Mucosa of rectum (tissue), 2 donors: ENCODE data around the gene SERPINA10.
"Not testable (repeated sequence)": the region's sequence is repeated elsewhere in the genome, so short reads cannot be mapped to it uniquely, and the experiment has no call there.

ENCODE experiments used
- H3K27ac ChIP-seq, 2 donors: one replicate each; pipeline ENCODE4 v1.7.0; 2013; ENCODE audit warnings: inconsistent platforms in 2 of 2, low read depth in 2 of 2, low read length in 2 of 2
- H3K27me3 ChIP-seq, 2 donors: one replicate each; pipeline ENCODE4 v1.7.0; 2013; ENCODE audit warnings: low read length in 2 of 2; ENCODE audit not compliant: control insufficient read depth in 2 of 2, insufficient read depth in 2 of 2
- H3K36me3 ChIP-seq, 2 donors: one replicate each; pipeline ENCODE4 v1.7.0; 2013; ENCODE audit warnings: low read length in 2 of 2; ENCODE audit not compliant: control insufficient read depth in 2 of 2, insufficient read depth in 2 of 2
- H3K4me1 ChIP-seq, 2 donors: one replicate each; pipeline ENCODE4 v1.7.0; 2013; ENCODE audit warnings: low read length in 2 of 2, mild to moderate bottlenecking in 1 of 2; ENCODE audit not compliant: control insufficient read depth in 2 of 2, insufficient read depth in 2 of 2
- H3K4me3 ChIP-seq, 2 donors: one replicate each; pipeline ENCODE4 v1.7.0; 2013; ENCODE audit warnings: low read length in 2 of 2
- H3K9ac ChIP-seq, 2 donors: one replicate each; pipeline ENCODE4 v1.7.0; 2013; ENCODE audit warnings: low read length in 2 of 2, low read depth in 1 of 2, mild to moderate bottlenecking in 1 of 2
- H3K9me3 ChIP-seq, 2 donors: one replicate each; pipeline ENCODE4 v1.7.0; 2013; ENCODE audit warnings: low read length in 2 of 2; ENCODE audit not compliant: control insufficient read depth in 2 of 2
- donor health status: healthy.
- donor health status: Normal muscosa, but diverticular disease.

SERPINA10 gene

GRCh38 chr14:94285158-94285557 lies 7.9 kb downstream of the SERPINA10 start:
- H3K4me3 ChIP-seq = no peak overlapping the region
- H3K27me3 ChIP-seq = no peaks in the 10 kb centered on the region
- H3K36me3 ChIP-seq = no peaks in the 10 kb centered on the region
- H3K9ac ChIP-seq = no peak overlapping the region
- H3K4me1 ChIP-seq = no peaks in the 10 kb centered on the region
- no peak overlapping the region for H3K27ac ChIP-seq
- no peaks in the 10 kb centered on the region for H3K9me3 ChIP-seq

DNA sequence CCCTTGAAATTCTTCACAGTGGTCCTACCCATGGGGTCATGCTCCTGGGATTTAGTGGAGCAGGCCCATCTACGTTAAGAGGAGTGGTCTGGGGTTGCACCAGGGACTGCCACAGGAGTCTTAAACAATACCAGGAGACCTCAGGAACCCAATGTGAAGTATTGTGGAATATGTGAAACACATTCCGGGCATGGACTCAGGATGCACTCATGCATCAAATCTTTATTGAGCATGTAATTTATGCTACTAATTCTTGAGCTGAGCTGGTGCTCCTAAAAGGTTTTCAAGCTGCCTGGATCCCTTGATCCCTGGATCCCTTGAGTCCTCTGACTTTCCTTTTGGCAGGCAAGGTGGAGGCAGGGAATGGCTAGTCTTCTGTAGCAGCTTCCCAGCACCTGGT lies 8.8 kb downstream of the SERPINA10 start:
- H3K27ac ChIP-seq = no peak overlapping the region
- no peak overlapping the region for H3K9ac ChIP-seq
- no peaks in the 10 kb centered on the region for H3K36me3 ChIP-seq
- no peaks in the 10 kb centered on the region for H3K27me3 ChIP-seq
- no peaks in the 10 kb centered on the region for H3K4me1 ChIP-seq
- H3K4me3 ChIP-seq = no peak overlapping the region
- no peaks in the 10 kb centered on the region for H3K9me3 ChIP-seq

GRCh38 chr14:94282991-94283723 lies 9.9 kb downstream of the SERPINA10 start:
- no peak overlapping the region for H3K27ac ChIP-seq
- no peaks in the 10 kb centered on the region for H3K9me3 ChIP-seq
- no peaks in the 10 kb centered on the region for H3K36me3 ChIP-seq
- H3K9ac ChIP-seq = no peak overlapping the region
- H3K4me1 ChIP-seq = no peaks in the 10 kb centered on the region
- H3K4me3 ChIP-seq = no peak overlapping the region
- H3K27me3 ChIP-seq = no peaks in the 10 kb centered on the region

DNA sequence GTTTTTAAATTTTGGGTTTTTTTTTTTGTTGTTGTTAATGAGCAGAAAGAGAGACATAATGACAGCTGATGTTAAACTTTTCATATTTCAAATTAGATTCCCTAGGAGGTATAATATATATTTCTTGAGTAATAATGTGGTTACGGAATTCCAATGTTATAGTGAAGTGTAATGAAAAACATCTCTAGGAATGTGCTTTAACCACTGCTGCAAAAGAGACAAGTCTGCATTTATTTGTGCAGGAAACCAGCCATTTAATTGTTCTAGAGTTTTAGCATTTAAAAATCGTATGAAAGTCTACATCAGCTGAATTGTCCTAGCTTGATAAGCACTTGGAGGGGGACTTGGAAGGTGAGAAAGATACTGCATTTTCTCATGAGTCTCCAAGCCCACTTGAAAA lies 14.3 kb downstream of the SERPINA10 start:
- Histone ChIP-seq H3K9me3 (no peaks in the 10 kb centered on the region), H3K4me3 (no peak overlapping the region), H3K27ac (no peak overlapping the region), H3K9ac (no peak overlapping the region), H3K36me3 (no peaks in the 10 kb centered on the region), H3K27me3 (no peaks in the 10 kb centered on the region), H3K4me1 (no peaks in the 10 kb centered on the region)

DNA sequence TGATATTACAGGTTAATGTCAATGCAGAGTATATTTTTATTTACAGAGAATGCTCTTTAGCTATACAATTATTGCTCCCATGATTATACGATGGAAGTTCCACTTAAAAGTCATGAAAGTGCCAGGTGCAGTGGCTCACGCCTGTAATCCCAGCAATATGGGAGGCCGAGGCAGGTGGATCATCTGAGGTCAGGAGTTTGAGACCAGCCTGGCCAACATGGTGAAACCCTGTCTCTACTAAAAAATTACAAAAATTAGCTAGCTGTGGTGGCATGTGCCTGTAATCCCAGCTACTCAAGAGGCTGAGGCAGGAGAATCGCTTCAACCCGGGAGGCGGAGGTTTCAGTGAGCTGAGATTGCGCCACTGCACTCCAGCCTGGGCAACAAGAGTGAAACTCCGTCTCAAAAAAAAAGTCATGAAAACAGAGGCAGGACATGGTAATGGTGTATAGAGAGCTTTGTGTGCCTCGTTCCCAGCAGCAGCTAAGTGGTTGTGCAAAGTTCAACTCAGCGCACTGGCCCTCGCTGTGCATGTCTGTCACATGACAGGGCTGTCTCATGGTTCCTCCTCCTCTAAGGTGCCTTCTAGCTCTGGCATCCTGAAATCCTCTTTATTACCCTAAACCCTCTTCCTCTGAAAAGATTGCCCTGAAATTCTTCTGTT lies 16.0 kb downstream of the SERPINA10 start:
- not testable (repeated sequence) for H3K4me1 ChIP-seq, H3K4me3 ChIP-seq, H3K36me3 ChIP-seq, H3K9ac ChIP-seq, H3K27me3 ChIP-seq, H3K9me3 ChIP-seq, H3K27ac ChIP-seq

GRCh38 chr14:94269156-94269555 lies 23.9 kb downstream of the SERPINA10 start:
- no peaks in the 10 kb centered on the region for H3K4me1 ChIP-seq
- H3K9me3 ChIP-seq = no peaks in the 10 kb centered on the region
- H3K27ac ChIP-seq = no peak overlapping the region
- no peaks in the 10 kb centered on the region for H3K27me3 ChIP-seq
- H3K4me3 ChIP-seq = no peak overlapping the region
- no peaks in the 10 kb centered on the region for H3K36me3 ChIP-seq
- no peak overlapping the region for H3K9ac ChIP-seq

- H3K4me1 ChIP-seq, H3K27ac ChIP-seq, H3K4me3 ChIP-seq, H3K9me3 ChIP-seq, H3K27me3 ChIP-seq, H3K36me3 ChIP-seq, H3K9ac ChIP-seq: not testable (repeated sequence)
Observed at GRCh38 chr14:94268582-94268981, 24.5 kb downstream of the SERPINA10 start.

GRCh38 chr14:94267352-94267751 lies 25.7 kb downstream of the SERPINA10 start:
- no peaks in the 10 kb centered on the region for H3K36me3 ChIP-seq
- no peaks in the 10 kb centered on the region for H3K9me3 ChIP-seq
- no peaks in the 10 kb centered on the region for H3K27me3 ChIP-seq

DNA sequence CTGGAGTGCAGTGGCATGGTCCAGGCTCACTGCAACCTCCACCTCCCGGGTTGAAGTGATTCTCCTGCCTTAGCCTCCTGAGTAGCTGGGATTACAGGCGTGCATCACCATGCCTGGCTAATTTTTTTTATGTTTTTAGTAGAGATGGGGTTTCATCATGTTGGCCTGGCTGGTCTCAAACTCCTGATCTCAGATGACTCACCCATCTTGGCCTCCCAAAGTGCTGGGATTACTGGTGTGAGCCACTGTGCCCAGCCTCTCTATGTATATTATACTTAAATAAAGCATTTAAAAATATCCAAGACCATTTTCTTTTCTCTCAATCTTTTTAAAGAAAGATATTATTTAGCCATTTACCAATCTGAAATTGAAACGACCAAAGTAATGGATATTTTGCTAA lies 28.9 kb downstream of the SERPINA10 start:
- H3K9me3 ChIP-seq, H3K4me3 ChIP-seq, H3K4me1 ChIP-seq, H3K27ac ChIP-seq, H3K36me3 ChIP-seq, H3K27me3 ChIP-seq, H3K9ac ChIP-seq: not testable (repeated sequence)

More at GRCh38 chr14:94267352-94267751, 25.7 kb downstream of the SERPINA10 start:
- Histone ChIP-seq H3K4me3 (no peak overlapping the region), H3K4me1 (no peaks in the 10 kb centered on the region), H3K9ac (no peak overlapping the region), H3K27ac (no peak overlapping the region)

GRCh38 chr14:94244182-94244581 lies 48.9 kb downstream of the SERPINA10 start:
- no peaks in the 10 kb centered on the region for H3K36me3 ChIP-seq
- H3K9ac ChIP-seq = no peak overlapping the region
- no peaks in the 10 kb centered on the region for H3K27me3 ChIP-seq
- no peak overlapping the region for H3K27ac ChIP-seq
- H3K9me3 ChIP-seq = no peaks in the 10 kb centered on the region
- H3K4me3 ChIP-seq = no peak overlapping the region
- no peaks in the 10 kb centered on the region for H3K4me1 ChIP-seq
